Measurements from ENCODE around the gene SPCS3. TPM values are rescaled to one million over a fixed set of nuclear protein-coding genes. Genes with fewer than 3 reads are reported as not detected.
"Not testable (repeated sequence)": the region's sequence is repeated elsewhere in the genome, so short reads cannot be mapped to it uniquely, and the experiment has no call there.

The SPCS3 gene
- total RNA-seq, 1 donor from 2014 or later, result 145 TPM

GRCh38 chr4:176345346-176345745 lies 25.6 kb downstream of the SPCS3 start:
- not testable (repeated sequence) for DNase-seq (ENCODE audit: low read depth, low spot score)

GRCh38 chr4:176346836-176347235 lies 27.1 kb downstream of the SPCS3 start:
- DNase-seq (ENCODE audit: low read depth, low spot score), result not testable (repeated sequence)

GRCh38 chr4:176350671-176351070 lies 30.9 kb downstream of the SPCS3 start:
- DNase-seq (ENCODE audit: low read depth, low spot score), result no peak

DNA sequence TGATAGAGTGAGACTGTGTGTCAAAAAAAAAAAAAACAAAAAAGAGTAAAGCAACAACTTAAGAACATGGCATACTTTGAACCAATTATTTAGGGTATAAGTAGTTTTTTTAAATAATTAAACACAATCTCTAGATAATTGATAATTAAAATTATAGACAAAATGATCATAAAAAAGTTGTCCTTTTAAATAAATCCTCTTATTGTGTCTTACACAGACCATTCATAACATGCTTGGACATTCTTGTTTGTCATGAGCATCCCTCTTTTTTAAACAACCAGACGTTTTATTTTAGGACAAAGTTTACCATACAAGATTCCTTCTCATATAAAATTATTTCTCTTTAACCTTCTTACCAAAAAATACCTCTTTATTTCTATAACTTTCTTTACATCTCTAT lies 35.1 kb downstream of the SPCS3 start:
- DNase-seq (ENCODE audit: low read depth, low spot score), result no peak

GRCh38 chr4:176357359-176358082 lies 37.8 kb downstream of the SPCS3 start:
- no peak for DNase-seq (ENCODE audit: low read depth, low spot score)

GRCh38 chr4:176358083-176358469 lies 38.3 kb downstream of the SPCS3 start:
- DNase-seq (ENCODE audit: low read depth, low spot score), result no peak

- DNase-seq (ENCODE audit: low read depth, low spot score), result no peak
Measured at GRCh38 chr4:176359590-176359989, 39.8 kb downstream of the SPCS3 start.

DNA sequence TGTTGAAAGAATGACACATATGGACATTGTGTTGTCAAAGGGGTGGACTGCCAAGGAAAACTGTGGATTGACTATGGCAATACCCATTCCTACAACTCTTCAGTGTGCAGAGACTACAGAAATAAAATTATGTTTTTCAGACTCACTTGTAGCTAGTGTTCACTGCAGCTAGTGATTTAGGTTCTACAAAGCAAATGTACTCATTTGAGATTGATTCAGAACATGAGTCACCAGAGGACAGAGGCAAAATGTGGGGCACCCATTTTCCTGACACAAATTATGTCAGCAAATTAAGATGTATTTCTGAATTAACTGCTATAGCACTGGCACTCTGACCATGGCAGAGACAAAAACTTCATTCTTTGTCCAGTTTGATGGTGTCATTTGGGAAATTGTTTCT lies 40.7 kb downstream of the SPCS3 start:
- no peak for DNase-seq (ENCODE audit: low read depth, low spot score)

GRCh38 chr4:176363072-176363471 lies 43.3 kb downstream of the SPCS3 start:
- no peak for DNase-seq (ENCODE audit: low read depth, low spot score)

DNA sequence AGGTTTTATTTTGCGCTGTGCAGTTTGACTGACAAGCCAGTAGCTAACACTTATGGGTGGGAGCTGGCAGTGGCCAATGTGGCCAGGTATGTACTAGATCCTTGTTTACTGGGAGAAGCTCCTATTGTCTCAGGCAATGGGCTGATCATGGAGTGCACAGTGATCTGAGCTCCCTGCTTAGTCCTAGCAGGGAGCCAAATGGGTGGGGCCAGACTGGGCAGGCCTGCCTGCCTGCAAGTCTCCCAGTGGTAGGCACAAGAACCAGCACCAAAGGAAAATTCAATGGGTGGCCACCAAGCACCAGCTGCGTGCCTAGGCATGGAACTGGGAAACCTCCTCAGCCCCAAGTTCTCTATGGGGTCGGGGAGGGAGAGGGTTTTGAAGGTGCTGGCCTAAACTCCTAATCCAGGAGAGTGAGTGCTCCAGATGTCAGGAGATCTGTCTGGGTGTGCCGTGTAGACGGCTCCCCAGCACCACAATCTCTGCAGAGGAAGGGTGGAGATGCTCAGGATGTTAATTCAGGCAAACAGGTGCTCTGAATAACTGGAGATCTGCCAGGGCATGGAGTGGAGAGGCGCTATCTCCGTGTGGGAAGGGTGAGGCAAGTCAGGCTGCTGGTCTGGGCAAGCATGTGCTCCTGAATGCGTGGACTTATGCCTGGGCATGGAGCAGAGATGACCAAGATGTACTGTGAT lies 48.2 kb downstream of the SPCS3 start:
- DNase-seq (ENCODE audit: low read depth, low spot score), result no peak

GRCh38 chr4:176376032-176376614 lies 56.4 kb downstream of the SPCS3 start:
- DNase-seq (ENCODE audit: low read depth, low spot score), result no peak

DNA sequence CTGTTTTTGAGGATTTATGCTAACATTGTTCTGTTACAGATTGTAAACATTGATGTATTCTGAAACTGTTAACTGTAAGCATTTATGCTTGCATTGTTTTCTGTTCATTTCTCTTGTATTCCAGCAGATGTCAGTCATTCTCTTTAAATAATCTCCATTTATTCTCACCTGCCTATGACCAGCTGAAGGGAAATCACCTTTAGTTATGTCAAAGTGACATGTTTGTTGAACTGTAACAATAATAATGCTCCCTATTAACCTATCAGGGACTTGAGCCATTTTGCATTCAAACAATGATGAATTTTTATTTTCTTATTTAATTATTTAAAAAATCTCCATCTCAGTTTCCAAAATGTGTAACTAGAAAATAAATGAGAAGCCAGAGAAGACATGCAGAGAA lies 58.0 kb downstream of the SPCS3 start:
- DNase-seq (ENCODE audit: low read depth, low spot score), result no peak

DNA sequence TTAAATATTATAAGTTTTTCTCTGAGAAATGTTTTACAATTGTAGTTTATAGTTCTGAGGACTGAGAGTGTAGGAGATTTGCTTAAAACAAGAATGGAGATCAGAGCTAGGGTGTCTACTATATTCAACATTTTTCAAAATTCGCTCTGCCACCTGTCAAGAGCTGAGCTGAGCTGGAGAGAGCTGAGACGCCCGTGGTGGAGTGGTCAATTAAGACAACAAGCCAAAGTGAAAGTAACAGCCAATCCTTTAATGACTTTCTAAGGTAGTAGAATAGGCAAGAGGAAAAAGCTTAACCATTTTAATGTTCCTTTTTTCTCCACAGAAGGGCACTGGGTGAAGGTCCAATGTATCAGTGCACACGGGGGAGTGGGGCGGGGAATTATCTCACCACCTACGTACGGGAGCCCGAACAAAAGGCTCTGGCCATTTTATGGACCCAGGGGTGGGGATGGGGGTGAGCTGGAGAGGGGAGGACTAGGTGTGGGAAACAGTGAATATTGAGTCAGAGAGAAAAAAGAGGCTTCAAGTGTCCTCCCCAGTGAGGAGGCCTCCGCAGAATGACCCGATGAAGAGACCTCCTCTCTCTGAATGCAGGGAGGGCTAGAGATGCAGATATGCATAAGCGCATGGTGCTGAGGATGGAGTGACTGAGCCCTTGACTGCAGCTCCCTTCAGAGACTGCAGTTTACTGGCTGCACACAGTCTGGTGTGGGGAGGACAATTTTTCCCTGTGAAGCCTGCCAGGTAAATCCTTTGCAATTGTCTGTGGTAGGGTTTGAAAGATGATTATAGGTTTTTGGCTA lies 60.8 kb downstream of the SPCS3 start:
- DNase-seq (ENCODE audit: low read depth, low spot score), result no peak

Other genes with a start within 250 kb of the SPCS3 start
- gene SPATA4, start 124.4 kb upstream of the SPCS3 start, total RNA-seq, result not detected in 2 replicates
- gene ASB5, start 50.7 kb upstream of the SPCS3 start, total RNA-seq, result not detected in 2 replicates

All from pulmonary artery endothelial cell (primary cell).